ENCODE data around the gene SCAMP2.
A peak's percentile ranks its signal among the peaks of the same experiment; 100 is the strongest.

The SCAMP2 gene

DNA sequence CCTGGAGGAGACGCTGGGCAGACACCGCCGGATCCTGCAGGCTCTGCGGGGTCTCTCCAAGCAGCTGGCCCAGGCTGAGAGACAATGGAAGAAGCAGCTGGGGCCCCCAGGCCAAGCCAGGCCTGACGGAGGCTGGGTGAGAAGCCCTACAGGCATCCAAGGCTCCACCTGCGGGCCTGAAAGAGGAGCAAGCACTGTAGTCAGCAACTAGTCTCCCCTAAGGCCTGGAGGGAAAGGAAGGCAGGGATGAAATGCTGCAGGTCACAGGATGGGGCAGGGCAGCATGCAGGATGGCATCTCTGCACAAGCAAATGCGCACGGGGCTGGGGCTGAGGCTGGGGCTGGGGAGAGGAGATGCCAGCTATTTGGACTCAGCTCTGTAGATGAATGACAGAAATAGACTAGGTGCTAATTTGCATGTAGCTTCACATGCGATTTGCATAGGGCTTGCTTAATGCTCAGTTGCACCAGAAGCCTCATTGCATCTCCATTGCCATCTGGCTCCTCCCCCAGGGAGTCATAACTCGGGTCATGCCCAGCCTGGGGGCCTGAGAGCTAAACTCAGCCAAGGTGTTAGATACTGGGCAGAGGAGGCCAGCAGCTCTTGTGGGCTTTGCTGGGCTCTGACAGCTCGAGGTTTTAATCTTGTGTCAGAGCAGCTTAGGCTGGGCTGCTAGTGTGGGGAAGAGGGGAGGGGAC lies 51.9 kb downstream of the SCAMP2 start:
- no peak for DNase-seq (ENCODE audit: low read depth in 2 of 2)

DNA sequence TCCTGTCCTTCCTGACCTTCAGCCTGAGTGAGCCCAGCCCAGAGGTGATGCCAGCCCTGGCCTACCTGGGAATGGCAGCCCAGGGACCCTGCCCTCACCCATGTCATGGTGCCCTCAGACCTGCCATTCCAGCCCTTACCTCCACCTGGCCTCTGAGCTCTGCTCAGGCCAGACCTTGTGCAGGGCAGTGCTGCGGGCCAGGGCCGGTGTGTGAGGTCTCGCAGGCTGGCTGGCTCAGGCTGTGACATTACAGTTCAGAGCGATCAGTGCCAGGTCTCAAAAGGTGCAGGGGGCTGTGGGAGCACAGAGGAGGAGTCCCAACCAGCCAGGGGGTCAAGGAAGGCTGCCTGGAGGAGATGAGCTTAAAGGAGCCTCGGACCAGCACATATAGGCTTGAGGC lies 53.1 kb downstream of the SCAMP2 start:
- no peak for DNase-seq (ENCODE audit: low read depth in 2 of 2)

DNA sequence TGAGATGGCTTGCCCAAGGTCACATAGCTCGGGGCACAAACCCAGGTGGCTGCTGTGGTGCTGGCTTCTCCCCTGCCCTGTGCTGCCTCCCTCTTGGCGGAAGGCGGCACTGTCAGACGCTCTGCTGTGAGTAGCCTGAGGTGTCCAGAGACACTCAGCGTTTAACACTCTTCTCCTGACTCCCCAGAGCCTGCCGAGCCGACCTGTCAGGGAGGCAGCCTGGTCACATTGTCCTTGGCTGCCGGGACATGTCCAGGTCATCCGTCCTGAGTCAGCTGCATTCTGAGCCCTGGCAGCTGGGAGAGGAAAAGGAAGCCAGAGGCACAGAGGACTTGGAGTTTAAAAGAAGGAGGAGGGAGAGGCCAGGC lies 55.8 kb downstream of the SCAMP2 start:
- no peak for DNase-seq (ENCODE audit: low read depth in 2 of 2)

DNA sequence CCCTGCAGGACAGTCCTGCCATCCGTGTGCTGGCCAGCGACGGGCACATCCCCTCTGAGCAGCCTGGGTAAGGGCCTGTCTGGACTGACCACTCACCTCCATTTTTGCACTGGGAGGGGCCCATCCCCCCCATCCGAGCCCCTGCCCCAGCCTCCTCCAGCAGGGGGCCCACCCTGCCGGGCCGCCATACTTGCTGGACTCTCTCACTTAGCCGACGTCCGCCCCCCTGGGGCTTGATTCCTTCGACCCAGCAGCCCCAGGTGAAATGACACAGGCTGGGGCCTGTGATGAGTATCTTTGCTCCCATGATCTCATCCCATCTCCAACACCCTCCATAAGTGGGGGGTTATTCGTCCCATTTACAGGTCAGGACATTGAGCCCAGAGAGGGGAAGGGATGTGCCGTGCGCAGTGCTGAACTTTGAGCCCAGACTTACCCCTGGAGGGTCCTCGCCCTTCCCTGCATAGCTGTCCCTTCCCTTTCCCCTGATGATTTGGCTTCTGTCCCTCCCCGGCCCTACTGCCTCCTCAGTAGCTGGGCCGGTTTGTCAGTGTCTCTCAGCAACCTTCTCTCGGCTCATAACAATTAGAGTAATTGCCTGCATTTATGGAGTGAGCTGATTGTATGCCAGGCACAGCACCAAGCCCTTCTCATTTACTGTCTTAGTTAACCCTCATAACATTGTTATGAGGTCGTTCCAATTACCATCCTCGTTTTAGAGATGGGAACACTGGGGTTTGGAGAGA lies 56.4 kb downstream of the SCAMP2 start:
- DNase-seq (ENCODE audit: low read depth in 2 of 2): no peak

DNA sequence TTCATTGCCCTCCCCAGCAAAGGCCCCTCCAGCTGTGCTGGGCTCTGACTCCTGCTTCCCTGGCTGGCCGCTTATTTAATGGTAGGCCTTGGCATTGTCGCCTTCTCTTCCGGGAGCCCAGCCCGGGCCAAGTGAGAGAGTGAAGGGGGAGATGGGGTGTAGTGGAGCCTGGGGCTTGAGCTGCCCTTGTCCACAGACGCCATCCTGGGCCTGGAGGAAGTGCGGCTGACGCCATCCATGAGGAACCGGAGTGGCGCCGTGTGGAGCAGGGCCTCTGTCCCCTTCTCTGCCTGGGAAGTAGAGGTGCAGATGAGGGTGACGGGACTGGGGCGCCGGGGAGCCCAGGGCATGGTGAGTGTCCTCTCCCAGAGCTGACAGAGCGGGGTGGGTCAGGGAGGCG lies 57.2 kb downstream of the SCAMP2 start:
- DNase-seq (ENCODE audit: low read depth in 2 of 2): no peak

DNA sequence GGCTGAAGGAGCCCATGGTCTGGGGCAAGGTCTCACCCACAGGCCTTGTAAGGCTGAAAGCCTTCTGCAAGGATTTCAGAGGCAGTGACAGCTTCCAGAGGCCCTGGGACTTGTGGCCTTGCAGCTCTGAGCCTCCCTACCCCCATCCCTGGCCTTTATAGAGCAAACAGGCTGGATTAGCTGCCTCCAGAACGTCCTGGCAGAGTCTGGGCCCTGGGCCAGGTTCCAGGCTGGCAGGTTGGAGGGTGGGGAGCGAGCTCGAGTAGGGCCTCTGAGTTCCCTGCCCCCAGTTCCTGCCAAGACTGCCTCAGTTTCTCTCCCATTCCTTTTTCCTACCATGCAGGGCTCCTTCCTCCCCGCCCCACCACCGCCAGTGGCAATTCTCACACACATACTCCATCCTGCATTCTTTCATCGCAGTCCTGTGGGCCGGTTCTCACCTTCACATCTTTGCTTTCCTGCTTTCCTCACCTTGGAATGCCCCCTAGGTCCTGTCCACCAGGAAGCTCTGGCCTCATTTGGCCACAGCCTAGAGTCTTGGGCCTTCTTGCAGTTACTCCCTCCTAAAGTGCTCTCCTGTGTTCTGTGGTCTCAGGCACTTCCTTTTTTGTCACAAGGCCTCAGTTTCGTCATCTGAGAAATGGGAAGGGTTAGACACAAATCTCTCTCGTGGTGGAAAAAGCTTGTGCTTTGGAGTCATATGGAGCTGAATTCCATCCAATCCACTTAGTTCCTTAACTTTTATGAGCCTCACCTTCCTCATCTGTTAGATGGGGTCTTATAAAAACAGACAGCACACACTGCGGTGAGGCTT lies 57.8 kb downstream of the SCAMP2 start:
- no peak for DNase-seq (ENCODE audit: low read depth in 2 of 2)

DNA sequence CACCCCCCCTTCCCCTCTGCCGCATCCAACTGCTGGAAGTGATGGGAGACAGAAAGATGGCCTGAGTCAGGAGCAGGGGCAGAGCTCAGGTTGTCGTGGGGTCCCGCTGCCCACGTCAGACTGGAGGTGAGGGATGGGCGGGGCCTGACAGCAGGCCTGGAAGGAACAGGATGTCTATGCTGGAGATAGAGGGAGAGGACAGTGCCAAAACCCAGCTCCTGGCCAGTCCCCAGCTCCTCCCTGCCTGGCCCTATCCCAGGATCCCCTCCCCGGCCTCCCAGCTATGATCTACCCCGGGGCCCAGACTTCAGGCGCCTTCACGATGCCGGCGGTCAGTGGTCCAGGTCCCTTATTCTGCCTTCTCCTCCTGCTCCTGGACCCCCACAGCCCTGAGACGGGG lies 60.6 kb downstream of the SCAMP2 start, which contains the start of gene LMAN1L:
TSS of gene LMAN1L (plus strand) at position 303 of the 400 bp plus-strand sequence. CDS start at position 323, 20 bp downstream.
- no peak for DNase-seq (ENCODE audit: low read depth in 2 of 2)

DNA sequence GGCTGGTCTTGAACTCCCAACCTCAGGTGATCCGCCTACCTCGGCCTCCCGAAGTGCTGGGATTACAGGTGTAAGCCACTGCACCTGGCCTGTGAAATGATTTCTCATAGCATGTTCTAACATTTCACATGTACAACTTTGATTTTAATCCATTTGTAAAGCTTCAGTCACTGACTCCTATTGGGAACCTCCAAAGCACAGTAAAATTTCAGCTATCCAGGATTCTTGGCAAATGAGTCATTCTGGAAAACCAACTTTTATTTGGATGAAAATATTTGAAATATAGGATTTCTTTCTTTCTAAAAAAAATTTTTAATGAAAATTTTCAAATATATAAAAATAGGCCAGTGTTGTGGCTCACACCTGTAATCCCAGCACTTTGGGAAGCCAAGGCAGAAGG lies 63.2 kb downstream of the SCAMP2 start:
- no peak for DNase-seq (ENCODE audit: low read depth in 2 of 2)

DNA sequence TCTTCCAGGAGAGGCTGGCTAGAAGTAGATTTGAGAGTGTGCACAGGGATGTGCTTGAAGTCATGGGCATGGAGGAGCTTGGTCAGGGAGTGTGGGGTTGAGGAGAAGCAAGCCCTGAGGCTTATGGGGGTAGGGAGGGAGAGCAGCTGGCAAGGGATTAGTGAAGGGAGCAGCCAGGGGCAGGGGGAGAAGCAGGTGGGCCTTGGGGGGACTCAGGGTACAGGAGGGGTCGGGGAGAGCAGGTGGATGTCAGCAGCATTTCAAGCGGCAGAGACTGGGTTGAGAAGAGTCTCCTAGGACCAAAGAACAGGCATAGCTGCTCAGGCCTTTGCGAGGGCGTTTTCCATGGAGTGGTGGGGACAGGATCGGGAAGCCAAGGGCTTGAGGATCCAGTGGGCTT lies 63.9 kb downstream of the SCAMP2 start:
- no peak for DNase-seq (ENCODE audit: low read depth in 2 of 2)

DNA sequence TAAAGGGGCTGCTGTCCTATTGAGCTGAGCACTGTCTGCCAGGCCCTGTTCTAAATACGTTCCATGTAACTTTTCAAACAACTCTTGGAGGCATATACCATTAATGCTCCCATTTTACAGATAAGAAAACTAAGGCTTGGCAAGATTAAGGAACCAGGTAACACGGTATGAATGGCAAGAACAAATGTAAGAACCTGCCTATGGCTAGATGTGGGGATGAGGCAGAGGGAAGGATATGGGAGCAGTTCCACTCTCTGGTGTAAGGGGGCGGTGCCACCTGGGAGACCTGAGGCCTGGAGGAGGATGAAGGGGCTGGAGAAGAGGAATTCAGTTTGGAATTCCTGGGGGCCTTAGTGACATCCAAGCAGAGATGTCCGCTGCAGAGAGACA lies 64.3 kb downstream of the SCAMP2 start:
- DNase-seq (ENCODE audit: low read depth in 2 of 2): no peak

DNA sequence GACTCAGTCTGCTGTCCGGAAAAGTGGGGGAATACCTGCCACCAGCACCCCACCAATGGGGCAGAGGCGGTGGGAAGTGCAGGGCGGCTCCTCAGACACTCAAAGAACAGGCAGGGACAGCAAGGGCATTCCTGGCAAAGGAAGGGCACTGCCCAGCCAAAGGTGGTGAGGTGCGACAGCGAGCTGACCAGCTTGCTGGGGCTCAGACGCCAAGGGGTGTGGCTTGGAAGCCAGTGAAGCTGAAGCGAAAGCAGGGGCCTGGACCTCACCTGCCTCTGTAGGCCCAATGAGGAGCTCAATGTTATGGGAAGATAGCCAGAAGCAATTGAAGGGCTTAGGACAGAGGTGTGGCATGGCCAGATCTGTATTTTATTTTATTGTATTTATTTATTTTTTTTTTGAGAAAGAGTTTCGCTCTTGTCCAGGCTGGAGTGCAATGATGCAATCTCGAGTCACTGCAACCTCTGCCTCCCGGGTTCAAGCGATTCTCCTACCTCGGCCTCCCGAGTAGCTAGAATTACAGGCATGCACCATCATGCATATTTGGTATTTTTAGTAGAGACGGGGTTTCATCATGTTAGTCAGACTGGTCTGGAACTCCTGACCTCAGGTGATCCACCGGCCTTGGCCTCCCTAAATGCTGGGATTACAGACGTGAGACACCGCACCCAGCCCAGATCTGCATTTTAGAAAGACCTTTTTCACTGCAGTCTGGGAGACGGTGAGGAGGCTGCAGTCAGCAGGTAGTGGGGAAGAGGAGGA lies 64.9 kb downstream of the SCAMP2 start:
- DNase-seq (ENCODE audit: low read depth in 2 of 2): no peak

DNA sequence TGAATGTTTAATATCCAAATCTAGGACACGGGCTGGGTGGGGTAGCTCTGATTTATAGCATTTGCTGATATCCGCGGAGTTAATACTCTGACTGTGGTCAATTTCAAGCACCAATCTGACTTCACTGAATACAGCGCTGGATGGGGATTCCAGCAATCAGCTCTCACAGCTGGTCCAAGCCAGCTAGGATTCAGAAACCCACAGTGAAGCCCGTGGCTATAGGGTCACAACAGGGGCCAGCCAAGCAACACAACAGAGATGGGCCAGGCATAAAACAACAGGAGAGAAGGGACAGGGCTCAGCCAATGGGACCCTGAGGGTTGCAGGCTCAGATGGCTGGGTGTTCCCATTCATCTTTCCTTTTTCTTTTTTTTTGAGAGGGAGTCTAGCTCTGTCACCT lies 65.9 kb downstream of the SCAMP2 start:
- DNase-seq (ENCODE audit: low read depth in 2 of 2): no peak

DNA sequence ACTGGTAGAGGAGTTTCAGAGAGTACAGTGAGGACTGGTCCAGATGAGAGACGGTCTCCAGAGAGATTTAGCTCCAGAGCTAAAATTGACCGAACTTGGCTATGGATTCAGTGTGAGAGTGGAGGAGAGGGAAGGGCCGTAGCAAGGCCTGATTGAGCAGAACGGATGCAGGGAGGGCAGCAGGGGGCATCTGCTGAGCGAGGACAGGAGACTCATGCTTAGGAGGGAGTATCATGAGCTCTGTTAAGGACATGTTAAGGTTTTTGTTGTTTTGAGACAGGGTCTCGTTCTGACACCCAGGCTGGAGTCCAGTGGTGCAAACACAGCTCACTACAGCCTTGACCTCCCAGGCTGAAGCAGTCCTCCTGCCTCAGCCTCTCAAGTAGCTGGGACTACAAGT lies 68.2 kb downstream of the SCAMP2 start:
- DNase-seq (ENCODE audit: low read depth in 2 of 2): no peak

DNA sequence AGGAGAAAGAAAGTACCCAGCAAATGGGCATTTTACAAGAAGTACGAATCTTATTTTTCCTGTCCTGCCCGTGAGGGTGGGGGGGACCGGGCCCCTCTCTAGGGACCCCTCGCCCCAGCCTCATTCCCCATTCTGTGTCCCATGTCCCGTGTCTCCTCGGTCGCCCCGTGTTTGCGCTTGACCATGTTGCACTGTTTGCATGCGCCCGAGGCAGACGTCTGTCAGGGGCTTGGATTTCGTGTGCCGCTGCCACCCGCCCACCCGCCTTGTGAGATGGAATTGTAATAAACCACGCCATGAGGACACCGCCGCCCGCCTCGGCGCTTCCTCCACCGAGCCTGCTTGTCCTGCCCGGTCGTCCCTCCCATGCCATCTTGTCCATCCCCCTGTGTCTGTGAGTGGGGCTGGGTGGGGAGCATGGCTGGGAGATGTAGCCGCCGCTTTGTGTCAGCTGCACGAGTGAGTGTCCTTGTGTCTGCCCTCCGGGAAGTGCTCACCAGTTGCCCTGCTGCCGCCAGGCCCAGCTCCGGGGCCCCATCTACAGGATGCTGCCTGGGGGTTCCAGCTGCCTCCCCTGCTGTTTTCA lies 70.2 kb downstream of the SCAMP2 start:
- no peak for DNase-seq (ENCODE audit: low read depth in 2 of 2)

DNA sequence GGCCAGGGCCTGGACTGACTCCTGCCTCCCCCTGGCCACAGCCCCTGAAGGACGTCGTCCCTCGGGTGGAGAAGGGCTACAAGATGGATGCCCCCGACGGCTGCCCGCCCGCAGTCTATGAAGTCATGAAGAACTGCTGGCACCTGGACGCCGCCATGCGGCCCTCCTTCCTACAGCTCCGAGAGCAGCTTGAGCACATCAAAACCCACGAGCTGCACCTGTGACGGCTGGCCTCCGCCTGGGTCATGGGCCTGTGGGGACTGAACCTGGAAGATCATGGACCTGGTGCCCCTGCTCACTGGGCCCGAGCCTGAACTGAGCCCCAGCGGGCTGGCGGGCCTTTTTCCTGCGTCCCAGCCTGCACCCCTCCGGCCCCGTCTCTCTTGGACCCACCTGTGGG lies 70.9 kb downstream of the SCAMP2 start:
- no peak for DNase-seq (ENCODE audit: low read depth in 2 of 2)

DNA sequence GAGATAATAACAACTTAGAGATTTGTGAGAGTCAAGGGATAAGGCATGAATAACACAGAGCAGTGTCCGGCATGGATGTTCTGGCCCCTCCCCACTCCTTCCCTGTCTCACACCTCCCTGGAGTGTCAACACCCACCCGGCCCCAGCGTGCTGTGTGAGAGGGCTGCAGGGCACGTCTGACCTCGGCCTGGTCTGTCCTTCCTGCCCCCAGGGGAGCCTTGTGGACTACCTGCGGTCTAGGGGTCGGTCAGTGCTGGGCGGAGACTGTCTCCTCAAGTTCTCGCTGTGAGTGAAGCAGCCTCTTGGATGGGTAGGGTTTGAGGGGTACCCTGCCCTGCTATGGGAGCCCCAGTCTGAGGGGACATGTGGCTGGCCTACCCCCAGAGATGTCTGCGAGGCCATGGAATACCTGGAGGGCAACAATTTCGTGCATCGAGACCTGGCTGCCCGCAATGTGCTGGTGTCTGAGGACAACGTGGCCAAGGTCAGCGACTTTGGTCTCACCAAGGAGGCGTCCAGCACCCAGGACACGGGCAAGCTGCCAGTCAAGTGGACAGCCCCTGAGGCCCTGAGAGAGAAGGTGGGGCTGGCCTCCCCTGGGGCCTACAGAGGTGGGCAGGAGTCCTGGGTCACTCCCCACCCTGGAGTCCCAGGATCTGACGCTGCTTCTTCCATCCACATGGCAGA lies 71.7 kb downstream of the SCAMP2 start:
- DNase-seq (ENCODE audit: low read depth in 2 of 2): no peak

DNA sequence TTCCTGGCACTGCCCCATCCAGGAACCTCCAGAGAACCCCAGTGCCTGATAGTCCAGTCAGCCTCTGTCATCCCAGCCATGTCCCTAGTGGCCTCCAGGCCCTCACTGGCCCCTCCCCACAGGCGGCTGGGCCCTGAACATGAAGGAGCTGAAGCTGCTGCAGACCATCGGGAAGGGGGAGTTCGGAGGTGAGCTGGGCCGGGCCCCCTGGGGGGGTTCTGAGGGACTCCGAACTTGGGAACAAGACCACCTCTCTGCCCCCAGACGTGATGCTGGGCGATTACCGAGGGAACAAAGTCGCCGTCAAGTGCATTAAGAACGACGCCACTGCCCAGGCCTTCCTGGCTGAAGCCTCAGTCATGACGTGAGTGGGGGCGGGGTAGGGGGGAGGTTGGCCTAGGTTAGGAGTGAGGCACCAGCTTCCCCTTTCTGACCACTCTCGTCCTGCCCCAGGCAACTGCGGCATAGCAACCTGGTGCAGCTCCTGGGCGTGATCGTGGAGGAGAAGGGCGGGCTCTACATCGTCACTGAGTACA lies 72.5 kb downstream of the SCAMP2 start:
- DNase-seq (ENCODE audit: low read depth in 2 of 2): no peak

DNA sequence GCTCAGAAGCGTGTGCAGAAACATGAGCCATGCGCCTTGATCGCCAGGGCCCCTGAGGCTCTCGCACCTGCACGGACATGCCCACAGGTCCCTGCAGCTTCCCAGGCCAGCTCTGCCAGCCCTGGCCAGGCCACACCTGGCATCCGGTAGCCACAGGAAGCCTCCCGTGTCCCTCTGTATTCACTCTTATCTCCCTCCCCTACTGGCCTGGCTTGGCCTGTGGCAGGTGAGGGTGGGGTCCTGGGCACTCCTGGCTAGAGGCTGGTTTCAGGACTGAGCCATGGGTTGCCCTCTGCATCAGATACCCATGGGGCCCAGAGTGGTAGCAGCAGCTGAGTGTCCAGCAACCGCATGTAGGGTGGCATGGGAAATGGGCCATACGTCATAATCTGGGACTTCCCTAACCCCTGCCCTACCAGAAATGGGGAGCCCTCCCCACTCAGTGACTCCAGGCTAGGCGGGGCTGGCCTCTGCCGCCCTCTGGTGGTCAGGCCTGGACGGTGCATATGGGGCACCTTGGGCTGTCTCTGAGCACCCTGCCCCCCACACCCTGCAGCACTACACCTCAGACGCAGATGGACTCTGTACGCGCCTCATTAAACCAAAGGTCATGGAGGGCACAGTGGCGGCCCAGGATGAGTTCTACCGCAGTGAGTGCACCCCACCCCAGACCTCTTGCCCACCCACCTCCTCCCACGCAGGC lies 73.2 kb downstream of the SCAMP2 start:
- DNase-seq (ENCODE audit: low read depth in 2 of 2): peak; percentile 72 to 81

DNA sequence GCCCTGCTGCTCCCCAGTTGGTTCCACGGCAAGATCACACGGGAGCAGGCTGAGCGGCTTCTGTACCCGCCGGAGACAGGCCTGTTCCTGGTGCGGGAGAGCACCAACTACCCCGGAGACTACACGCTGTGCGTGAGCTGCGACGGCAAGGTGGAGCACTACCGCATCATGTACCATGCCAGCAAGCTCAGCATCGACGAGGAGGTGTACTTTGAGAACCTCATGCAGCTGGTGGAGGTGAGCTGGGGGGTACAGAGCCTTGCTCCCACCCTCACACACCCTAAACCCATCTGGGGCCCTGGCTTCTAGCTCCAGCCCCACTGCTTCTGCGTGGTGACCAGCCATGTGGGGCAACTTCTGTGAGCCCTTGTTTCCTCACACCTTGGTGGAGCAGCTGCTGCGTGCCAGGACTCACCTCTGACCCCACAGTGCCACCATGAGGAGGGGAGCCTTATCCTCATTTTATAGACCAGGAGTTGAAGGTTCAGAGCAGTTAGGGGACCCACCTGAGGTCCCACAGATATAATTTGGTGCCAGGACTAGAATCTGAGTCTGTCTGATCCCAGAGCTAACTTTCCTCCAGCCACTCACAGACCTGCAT lies 73.8 kb downstream of the SCAMP2 start:
- DNase-seq (ENCODE audit: low read depth in 2 of 2): no peak
